Measurements from ENCODE around the gene PCBP4. TPM values are rescaled to one million over a fixed set of nuclear protein-coding genes. Genes with fewer than 3 reads are reported as not detected.

PCBP4 gene
- polyA plus RNA-seq, 1 donor, result 48.8 TPM

DNA sequence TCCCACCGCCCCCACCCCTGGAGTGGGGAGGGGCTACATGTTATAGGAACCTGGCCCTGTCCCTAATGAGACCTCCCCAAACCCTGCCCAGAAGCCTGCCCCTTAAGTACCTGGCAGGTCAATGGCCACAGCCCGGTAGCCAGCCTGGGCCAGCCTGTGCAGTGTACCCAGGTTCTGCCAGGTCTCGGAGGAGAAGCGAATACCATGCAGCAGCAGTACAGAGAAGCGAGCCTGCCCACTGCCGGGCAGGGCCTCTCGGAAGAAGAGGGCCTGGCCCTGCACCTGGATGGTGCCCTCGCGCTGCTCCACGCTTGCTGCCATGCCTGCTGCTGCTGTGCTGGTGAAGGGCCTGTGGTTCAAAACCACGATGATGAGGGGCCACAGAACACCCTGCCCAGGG is 4.1 kb upstream of the PCBP4 start:
- Histone ChIP-seq H3K27ac (ENCODE audit: low read length) (no peak overlapping the region), H3K9me3 (ENCODE audit: control insufficient read depth, low read depth, low read length) (no peaks in the 10 kb centered on the region), H3K36me3 (ENCODE audit: control insufficient read depth, insufficient read depth, low read length) (peaks cover 3% of the 10 kb centered on the region), H3K4me3 (ENCODE audit: low read length) (no peak overlapping the region), H3K27me3 (ENCODE audit: control insufficient read depth, insufficient read depth, low read length) (no peaks in the 10 kb centered on the region), H3K4me1 (ENCODE audit: control insufficient read depth, insufficient read depth, low read length) (peaks cover 24% of the 10 kb centered on the region)
- no peak for DNase-seq
- no CpG with 5 or more reads among the region's 11 CpGs for WGBS (ENCODE audit: insufficient coverage, low lambda C conversion rate)

DNA sequence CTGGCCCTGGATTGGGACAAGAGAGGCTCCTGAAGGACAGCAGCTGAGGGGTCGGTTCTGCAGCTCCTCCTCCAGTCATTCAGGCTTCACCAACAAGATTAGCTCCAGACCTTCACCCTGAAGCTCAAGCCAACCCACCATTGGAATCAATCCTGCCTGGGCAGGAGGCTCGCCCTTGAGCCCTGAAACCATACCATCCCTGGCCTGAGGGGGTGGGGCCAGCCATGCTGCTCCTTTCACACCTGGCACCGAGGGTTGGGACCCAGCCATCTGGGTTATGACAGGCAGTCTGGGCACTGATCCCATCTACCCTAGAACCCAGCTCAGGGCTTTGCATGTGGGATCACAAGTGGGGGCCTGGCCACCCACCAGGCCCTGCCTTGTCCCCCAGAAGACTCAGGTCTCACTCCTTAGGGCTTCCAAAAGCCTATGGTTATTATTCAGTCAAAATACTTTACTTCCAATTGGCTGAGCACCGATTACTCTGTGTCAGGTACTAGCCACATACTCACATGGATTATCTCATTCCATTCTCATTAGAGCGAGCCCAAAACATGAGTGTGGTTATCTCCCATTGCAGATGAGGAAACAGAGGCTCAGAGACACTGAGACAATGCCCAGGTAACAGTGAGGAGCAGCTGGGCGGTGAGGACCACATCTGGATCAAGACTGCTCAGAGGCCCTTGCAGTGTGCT is 3.5 kb upstream of the PCBP4 start:
- no peak for DNase-seq
- H3K4me3 ChIP-seq (ENCODE audit: low read length), result no peak overlapping the region
- H3K4me1 ChIP-seq (ENCODE audit: control insufficient read depth, insufficient read depth, low read length), result peaks cover 23% of the 10 kb centered on the region
- WGBS (ENCODE audit: insufficient coverage, low lambda C conversion rate), result no CpG with 5 or more reads among the region's 6 CpGs
- H3K9me3 ChIP-seq (ENCODE audit: control insufficient read depth, low read depth, low read length), result no peaks in the 10 kb centered on the region
- H3K36me3 ChIP-seq (ENCODE audit: control insufficient read depth, insufficient read depth, low read length), result peaks cover 3% of the 10 kb centered on the region
- no peaks in the 10 kb centered on the region for H3K27me3 ChIP-seq (ENCODE audit: control insufficient read depth, insufficient read depth, low read length)
- H3K27ac ChIP-seq (ENCODE audit: low read length), result no peak overlapping the region

DNA sequence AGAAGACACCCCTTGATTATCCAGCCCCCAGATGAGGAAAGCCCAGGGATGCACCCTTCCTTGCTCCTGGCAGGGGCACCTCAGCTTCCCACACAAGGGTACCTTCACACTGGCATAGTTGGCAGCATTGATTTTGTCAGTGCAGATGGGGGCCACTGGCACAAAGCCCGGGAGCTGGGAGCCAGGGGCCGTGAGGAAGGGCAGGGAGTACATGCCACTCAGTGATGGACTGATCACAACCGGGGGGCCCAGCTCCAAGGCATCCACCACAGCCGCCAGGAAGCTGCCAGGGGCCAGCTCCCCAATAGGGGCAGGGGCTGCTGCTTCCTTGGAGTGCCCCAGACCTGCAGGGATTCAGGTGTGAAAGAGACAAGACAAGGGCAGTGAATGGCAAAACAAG is 2.6 kb upstream of the PCBP4 start:
- H3K4me1 ChIP-seq (ENCODE audit: control insufficient read depth, insufficient read depth, low read length), result peaks cover 19% of the 10 kb centered on the region
- no peaks in the 10 kb centered on the region for H3K9me3 ChIP-seq (ENCODE audit: control insufficient read depth, low read depth, low read length)
- no peak overlapping the region for H3K4me3 ChIP-seq (ENCODE audit: low read length)
- no peak overlapping the region for H3K27ac ChIP-seq (ENCODE audit: low read length)
- peaks cover 3% of the 10 kb centered on the region for H3K36me3 ChIP-seq (ENCODE audit: control insufficient read depth, insufficient read depth, low read length)
- WGBS (ENCODE audit: insufficient coverage, low lambda C conversion rate), result no CpG with 5 or more reads among the region's 4 CpGs
- no peak for DNase-seq
- no peaks in the 10 kb centered on the region for H3K27me3 ChIP-seq (ENCODE audit: control insufficient read depth, insufficient read depth, low read length)

DNA sequence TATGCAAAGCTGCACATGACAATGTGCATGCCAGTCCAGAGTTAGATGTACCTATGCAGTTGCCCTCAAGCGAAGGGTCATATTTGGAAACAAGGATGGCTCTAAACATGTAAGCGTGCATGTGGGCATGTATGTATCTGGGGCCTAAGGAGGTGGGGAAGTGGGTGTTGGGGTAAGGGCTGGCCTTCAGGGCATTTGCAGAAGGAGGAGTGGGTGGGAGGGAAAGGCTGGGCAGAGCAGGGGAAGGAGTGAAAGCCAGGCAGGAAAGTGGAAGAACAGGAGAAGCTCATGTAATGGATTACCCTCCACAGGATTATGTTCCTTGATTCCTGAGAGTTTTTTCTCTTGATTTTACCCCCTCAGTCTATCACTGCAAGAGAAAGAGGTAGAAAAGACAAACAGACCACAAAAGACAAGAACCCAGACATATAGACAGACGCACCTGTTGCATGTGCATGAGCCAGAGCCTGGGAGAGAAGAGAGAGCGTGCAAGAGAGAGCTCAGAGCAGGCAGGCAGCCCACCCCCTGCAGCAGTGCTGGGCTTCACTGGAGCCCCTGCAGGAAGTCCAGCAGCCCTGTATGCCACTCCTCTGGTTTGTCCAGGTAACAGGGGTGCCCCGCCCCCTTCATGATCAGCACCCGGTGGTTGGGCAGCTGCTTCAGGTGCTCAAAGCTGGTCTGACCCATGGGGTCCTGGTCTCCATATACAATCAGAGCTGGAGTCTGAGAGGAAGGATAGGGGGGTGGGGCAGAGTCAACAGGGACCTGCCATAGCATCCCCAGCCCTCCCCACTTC is 1.8 kb upstream of the PCBP4 start:
- no peak overlapping the region for H3K27ac ChIP-seq (ENCODE audit: low read length)
- H3K4me1 ChIP-seq (ENCODE audit: control insufficient read depth, insufficient read depth, low read length), result peaks cover 12% of the 10 kb centered on the region
- no CpG with 5 or more reads among the region's 6 CpGs for WGBS (ENCODE audit: insufficient coverage, low lambda C conversion rate)
- H3K36me3 ChIP-seq (ENCODE audit: control insufficient read depth, insufficient read depth, low read length), result peaks cover 3% of the 10 kb centered on the region
- H3K4me3 ChIP-seq (ENCODE audit: low read length), result no peak overlapping the region
- H3K9me3 ChIP-seq (ENCODE audit: control insufficient read depth, low read depth, low read length), result no peaks in the 10 kb centered on the region
- DNase-seq, result no peak
- no peaks in the 10 kb centered on the region for H3K27me3 ChIP-seq (ENCODE audit: control insufficient read depth, insufficient read depth, low read length)

DNA sequence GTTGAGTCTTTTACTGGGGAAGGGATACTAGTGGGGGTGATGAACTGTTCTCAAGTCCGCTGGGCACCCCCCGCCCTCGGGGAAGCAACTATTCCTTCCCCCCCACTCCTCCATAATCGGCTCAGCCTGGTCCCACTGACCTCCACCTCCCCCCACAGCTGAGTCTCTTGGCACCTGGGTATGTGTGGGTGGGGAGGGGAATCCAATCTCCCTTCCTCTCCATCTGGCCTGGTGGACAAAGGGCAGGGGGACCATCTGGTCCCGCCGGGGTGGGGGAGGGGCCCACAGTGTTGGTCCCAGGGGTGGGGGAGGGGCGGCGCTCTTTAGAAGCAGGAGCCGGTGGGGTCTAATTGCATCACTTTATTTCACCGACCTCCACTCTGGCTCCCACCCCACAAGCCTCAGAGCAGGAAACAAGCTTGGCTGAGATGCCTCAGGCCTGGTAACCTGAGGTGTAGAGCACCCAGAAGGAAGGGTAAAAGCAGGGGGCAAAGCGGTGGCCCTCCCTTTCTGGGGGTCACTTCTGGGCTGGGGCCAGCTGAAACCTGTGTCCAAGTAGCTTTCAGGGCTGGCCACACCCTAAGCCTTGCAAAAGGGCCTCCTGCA is 1.0 kb upstream of the PCBP4 start:
- no CpG with 5 or more reads among the region's 11 CpGs for WGBS (ENCODE audit: insufficient coverage, low lambda C conversion rate)
- Histone ChIP-seq H3K27me3 (ENCODE audit: control insufficient read depth, insufficient read depth, low read length) (no peaks in the 10 kb centered on the region), H3K4me1 (ENCODE audit: control insufficient read depth, insufficient read depth, low read length) (peaks cover 11% of the 10 kb centered on the region), H3K36me3 (ENCODE audit: control insufficient read depth, insufficient read depth, low read length) (peaks cover 3% of the 10 kb centered on the region), H3K4me3 (ENCODE audit: low read length) (peak overlapping the region; percentile 64), H3K27ac (ENCODE audit: low read length) (peak overlapping the region; percentile 77), H3K9me3 (ENCODE audit: control insufficient read depth, low read depth, low read length) (no peaks in the 10 kb centered on the region)
- DNase-seq, result peak; percentile 24 to 52

DNA sequence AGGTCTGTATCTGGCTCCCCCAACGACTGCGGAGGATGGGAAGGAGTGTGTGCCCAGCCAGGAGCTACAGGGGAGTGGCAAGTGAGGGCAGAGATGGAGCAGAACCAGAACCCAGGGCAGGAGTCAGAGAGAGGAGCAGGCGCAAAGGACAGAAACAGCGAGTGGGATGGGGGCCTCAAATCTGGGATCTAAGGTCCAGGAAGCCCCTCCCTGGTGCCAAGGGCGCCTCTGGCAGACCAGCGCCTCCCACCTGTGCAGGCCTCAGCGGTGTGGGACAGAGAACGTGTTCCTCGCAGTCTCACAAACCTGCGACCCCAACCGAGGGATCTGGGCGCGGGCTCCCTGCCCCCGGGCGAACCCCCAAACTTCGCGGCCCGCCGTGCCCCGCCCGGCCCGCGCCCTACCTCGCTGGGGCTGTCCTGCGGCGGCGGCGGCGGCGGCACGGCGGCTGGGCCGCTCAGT is 301 bp downstream of the PCBP4 start:
- no CpG with 5 or more reads among the region's 33 CpGs for WGBS (ENCODE audit: insufficient coverage, low lambda C conversion rate)
- Histone ChIP-seq H3K4me1 (ENCODE audit: control insufficient read depth, insufficient read depth, low read length) (peaks cover 18% of the 10 kb centered on the region), H3K27ac (ENCODE audit: low read length) (peak overlapping the region; percentile 42), H3K27me3 (ENCODE audit: control insufficient read depth, insufficient read depth, low read length) (no peaks in the 10 kb centered on the region), H3K36me3 (ENCODE audit: control insufficient read depth, insufficient read depth, low read length) (peaks cover 3% of the 10 kb centered on the region), H3K4me3 (ENCODE audit: low read length) (peak overlapping the region; percentile 61), H3K9me3 (ENCODE audit: control insufficient read depth, low read depth, low read length) (no peaks in the 10 kb centered on the region)
- peak in 1 of 2 donors; percentile 23 for DNase-seq

DNA sequence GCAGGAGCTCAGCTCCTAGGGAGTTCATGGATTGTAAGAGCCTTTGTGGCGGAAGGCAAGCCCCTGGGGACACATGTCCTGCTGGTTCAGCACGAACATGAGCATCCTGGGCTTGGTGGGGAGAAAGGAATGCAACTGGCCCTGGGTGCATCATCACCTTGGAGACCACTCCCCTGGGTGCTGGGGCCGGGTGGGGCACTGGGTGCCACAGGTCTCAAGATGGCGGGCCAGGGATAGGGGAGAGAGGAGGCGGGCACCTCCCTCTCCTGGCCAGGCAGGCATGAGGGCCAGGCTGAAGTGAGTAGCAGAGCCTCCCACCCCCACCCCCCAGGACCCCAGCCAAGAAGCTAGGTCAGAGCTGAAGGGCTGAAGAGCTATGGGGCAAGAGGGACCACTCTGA is 768 bp downstream of the PCBP4 start:
- peaks cover 3% of the 10 kb centered on the region for H3K36me3 ChIP-seq (ENCODE audit: control insufficient read depth, insufficient read depth, low read length)
- no peaks in the 10 kb centered on the region for H3K9me3 ChIP-seq (ENCODE audit: control insufficient read depth, low read depth, low read length)
- no peak for DNase-seq
- H3K27ac ChIP-seq (ENCODE audit: low read length), result peak overlapping the region; percentile 42
- peak overlapping the region; percentile 61 for H3K4me3 ChIP-seq (ENCODE audit: low read length)
- WGBS (ENCODE audit: insufficient coverage, low lambda C conversion rate), result no CpG with 5 or more reads among the region's 5 CpGs
- no peaks in the 10 kb centered on the region for H3K27me3 ChIP-seq (ENCODE audit: control insufficient read depth, insufficient read depth, low read length)
- peaks cover 23% of the 10 kb centered on the region for H3K4me1 ChIP-seq (ENCODE audit: control insufficient read depth, insufficient read depth, low read length)

DNA sequence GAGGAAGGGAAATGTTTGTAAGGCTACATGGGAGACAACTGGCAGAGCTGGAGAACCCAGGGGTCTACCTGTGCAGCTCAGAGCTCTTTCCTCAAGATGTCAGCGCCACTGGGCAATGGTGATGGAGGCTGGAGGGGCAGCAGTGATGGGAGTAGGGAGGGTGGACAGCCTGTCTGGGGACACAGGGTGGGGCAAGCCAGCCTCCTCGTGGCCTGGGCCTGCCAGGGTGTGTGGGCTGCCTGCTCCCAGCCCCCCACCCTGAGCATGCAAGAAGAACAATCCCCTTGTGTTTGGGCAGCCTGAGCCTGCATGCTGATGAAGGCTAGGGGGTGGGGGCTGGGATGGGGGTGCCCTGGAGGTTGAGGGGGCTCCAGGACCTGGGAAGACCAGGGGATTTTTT is 1.2 kb downstream of the PCBP4 start:
- H3K4me1 ChIP-seq (ENCODE audit: control insufficient read depth, insufficient read depth, low read length), result peaks cover 27% of the 10 kb centered on the region
- WGBS (ENCODE audit: insufficient coverage, low lambda C conversion rate), result no CpG with 5 or more reads among the region's 2 CpGs
- peaks cover under 1% of the 10 kb centered on the region for H3K36me3 ChIP-seq (ENCODE audit: control insufficient read depth, insufficient read depth, low read length)
- H3K27me3 ChIP-seq (ENCODE audit: control insufficient read depth, insufficient read depth, low read length), result no peaks in the 10 kb centered on the region
- DNase-seq, result no peak
- H3K27ac ChIP-seq (ENCODE audit: low read length), result no peak overlapping the region
- H3K4me3 ChIP-seq (ENCODE audit: low read length), result no peak overlapping the region
- no peaks in the 10 kb centered on the region for H3K9me3 ChIP-seq (ENCODE audit: control insufficient read depth, low read depth, low read length)

DNA sequence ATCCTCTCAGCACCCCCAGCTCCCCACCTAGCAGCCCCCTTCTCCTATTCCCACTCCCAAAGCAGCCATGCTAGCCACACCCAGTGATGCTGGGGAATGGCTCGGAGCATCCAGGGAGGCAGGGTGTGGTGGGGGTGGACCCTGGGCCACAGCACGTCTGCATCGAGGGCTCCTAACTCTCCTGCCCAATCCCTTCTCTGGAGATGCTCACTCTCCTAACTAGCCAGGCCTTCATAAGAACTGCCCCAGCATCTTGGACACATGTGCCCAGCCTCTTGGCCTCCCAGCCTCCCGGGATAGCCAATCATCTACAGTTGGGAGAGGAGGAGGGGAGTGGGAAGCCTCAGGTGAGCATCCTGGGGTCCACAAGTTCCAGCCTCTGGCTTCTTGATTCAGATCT is 2.7 kb downstream of the PCBP4 start:
- no CpG with 5 or more reads among the region's 4 CpGs for WGBS (ENCODE audit: insufficient coverage, low lambda C conversion rate)
- no peaks in the 10 kb centered on the region for H3K27me3 ChIP-seq (ENCODE audit: control insufficient read depth, insufficient read depth, low read length)
- no peak for DNase-seq
- no peaks in the 10 kb centered on the region for H3K9me3 ChIP-seq (ENCODE audit: control insufficient read depth, low read depth, low read length)
- peaks cover 4% of the 10 kb centered on the region for H3K36me3 ChIP-seq (ENCODE audit: control insufficient read depth, insufficient read depth, low read length)
- H3K27ac ChIP-seq (ENCODE audit: low read length), result no peak overlapping the region
- no peak overlapping the region for H3K4me3 ChIP-seq (ENCODE audit: low read length)
- peaks cover 30% of the 10 kb centered on the region for H3K4me1 ChIP-seq (ENCODE audit: control insufficient read depth, insufficient read depth, low read length)

DNA sequence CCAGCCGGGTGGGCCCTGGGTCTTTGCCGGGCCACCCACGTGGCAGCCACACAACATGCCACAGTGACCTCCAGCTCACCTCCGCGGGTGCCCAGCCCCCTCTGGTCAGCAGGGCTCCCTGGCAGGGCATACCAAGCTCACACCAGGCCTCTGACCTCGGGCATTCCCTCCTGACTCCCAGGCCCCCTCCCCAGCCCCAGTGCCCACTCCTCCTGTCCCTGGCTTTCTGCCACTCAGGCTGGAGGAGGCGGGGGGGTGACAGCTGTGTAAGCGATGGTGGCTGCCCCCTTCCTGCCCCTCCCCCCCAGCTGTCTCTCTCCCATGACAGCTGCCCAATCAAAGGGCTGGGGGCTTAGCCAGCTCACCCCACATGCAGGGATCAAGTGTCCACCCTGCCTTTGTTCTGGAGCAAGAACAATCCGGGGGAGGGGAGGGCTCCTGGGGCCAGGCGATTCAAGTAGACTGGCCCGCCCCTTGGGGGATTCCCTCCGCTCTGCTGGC is 3.3 kb downstream of the PCBP4 start:
- H3K27ac ChIP-seq (ENCODE audit: low read length), result no peak overlapping the region
- no CpG with 5 or more reads among the region's 12 CpGs for whole genome bisulfite sequencing (ENCODE audit: insufficient coverage, low lambda C conversion rate)
- H3K36me3 ChIP-seq (ENCODE audit: control insufficient read depth, insufficient read depth, low read length), result peaks cover 8% of the 10 kb centered on the region
- no peaks in the 10 kb centered on the region for H3K27me3 ChIP-seq (ENCODE audit: control insufficient read depth, insufficient read depth, low read length)
- H3K4me1 ChIP-seq (ENCODE audit: control insufficient read depth, insufficient read depth, low read length), result peaks cover 30% of the 10 kb centered on the region
- no peaks in the 10 kb centered on the region for H3K9me3 ChIP-seq (ENCODE audit: control insufficient read depth, low read depth, low read length)
- no peak overlapping the region for H3K4me3 ChIP-seq (ENCODE audit: low read length)
- DNase-seq, result no peak

All from large intestine (tissue), 3 donors.